Epithelial cell of proximal tubule (primary cell): ENCODE measurements around the gene APCDD1. TPM values are rescaled to one million over a fixed set of nuclear protein-coding genes. Genes with fewer than 3 reads are reported as not detected.

ENCODE experiments used
- DNase-seq: peaks from one replicate; pipeline ENCODE4 v3.0.0-alpha.2; 2011; ENCODE audit warnings: low read depth
- H3K4me3 ChIP-seq: 2 replicates; pipeline ENCODE4 v1.5.1; 2011; ENCODE audit warnings: low read depth, mild to moderate bottlenecking, low read length
- CTCF ChIP-seq: conservative IDR thresholded peaks from 2 replicates; pipeline ENCODE4 v1.5.1; 2012; ENCODE audit warnings: low read depth, mild to moderate bottlenecking, low read length
- total RNA-seq: library from RNA; depleted of rRNA; stranded (reverse); fragments of >200 nt; gene quantifications from 2 replicates; pipeline ENCODE4 v1.2.3, GENCODE V29; 2015

The APCDD1 gene
- total RNA-seq, 1 donor from 2014 or later = not detected

GRCh38 chr18:10465174-10465939, 10.9 kb downstream of the APCDD1 start:
- H3K4me3 ChIP-seq = no peak overlapping the region
- TF ChIP-seq CTCF = no peak
- no peak for DNase-seq

- no peak for TF ChIP-seq CTCF
- no peak for DNase-seq
- H3K4me3 ChIP-seq = no peak overlapping the region
Measured at GRCh38 chr18:10470429-10470828, 16.0 kb downstream of the APCDD1 start.

- no peak overlapping the region for H3K4me3 ChIP-seq
- no peak for DNase-seq
- TF ChIP-seq CTCF = no peak
Measured at GRCh38 chr18:10471574-10471973, 17.1 kb downstream of the APCDD1 start.

GRCh38 chr18:10473132-10473531, 18.7 kb downstream of the APCDD1 start:
- H3K4me3 ChIP-seq = no peak overlapping the region
- no peak for DNase-seq
- no peak for TF ChIP-seq CTCF

- no peak for TF ChIP-seq CTCF
- no peak for DNase-seq
- no peak overlapping the region for H3K4me3 ChIP-seq
Measured at GRCh38 chr18:10474309-10474708, 19.9 kb downstream of the APCDD1 start.

- H3K4me3 ChIP-seq = no peak overlapping the region
- TF ChIP-seq CTCF = no peak
- no peak for DNase-seq
Measured at GRCh38 chr18:10475276-10475653, 20.8 kb downstream of the APCDD1 start.

GRCh38 chr18:10475654-10476291, 21.3 kb downstream of the APCDD1 start:
- H3K4me3 ChIP-seq = no peak overlapping the region
- DNase-seq = no peak
- no peak for TF ChIP-seq CTCF
